CD8-positive, alpha-beta memory T cell (primary cell): Measurements from ENCODE around the gene KLK3. TPM values are rescaled to one million over a fixed set of nuclear protein-coding genes. Genes with fewer than 3 reads are reported as not detected.
"Not testable (repeated sequence)": the region's sequence is repeated elsewhere in the genome, so short reads cannot be mapped to it uniquely, and the experiment has no call there.

ENCODE experiments used
- CTCF ChIA-PET: fragments of 350-600 bp; sonication (Branson Sonifier 250); formaldehyde crosslinking; loops from one replicate; lab custom pipeline; 2021; ENCODE audit warnings: antibody characterized with exemption; lab: Charles Lee
- POLR2A ChIA-PET: fragments of 350-600 bp; sonication (Branson Sonifier 250); formaldehyde crosslinking; loops from one replicate; lab custom pipeline; 2021; ENCODE audit warnings: antibody characterized with exemption; lab: Charles Lee
- DNase-seq, 5 donors: peaks; one replicate each; pipeline versions ENCODE4 v3.0.0 to v3.0.0-alpha.2; 2020 to 2022; ENCODE audit warnings: mixed read lengths in 1 of 5
- H3K27ac ChIP-seq: one replicate; pipeline ENCODE4 v1.7.0; 2013; ENCODE audit warnings: low read depth, mild to moderate bottlenecking, low read length, moderate library complexity
- H3K27me3 ChIP-seq: 2 replicates; pipeline ENCODE4 v1.7.0; 2013; ENCODE audit warnings: low read length, mild to moderate bottlenecking; ENCODE audit not compliant: insufficient read depth, poor library complexity, severe bottlenecking
- H3K36me3 ChIP-seq: 2 replicates; pipeline ENCODE4 v1.7.0; 2013; ENCODE audit warnings: mild to moderate bottlenecking, low read length, moderate library complexity; ENCODE audit not compliant: insufficient read depth
- H3K4me1 ChIP-seq: 2 replicates; pipeline ENCODE4 v1.7.0; 2013; ENCODE audit warnings: mild to moderate bottlenecking, low read length, moderate library complexity; ENCODE audit not compliant: insufficient read depth
- H3K4me3 ChIP-seq: 2 replicates; pipeline ENCODE4 v1.7.0; 2013; ENCODE audit warnings: mild to moderate bottlenecking, low read length
- H3K9me3 ChIP-seq: 2 replicates; pipeline ENCODE4 v1.7.0; 2013; ENCODE audit warnings: mild to moderate bottlenecking, low read length
- H3K27ac Mint-ChIP-seq, 8 donors: one replicate each; pipeline ENCODE4 v1.8.0; 2020 to 2021; ENCODE audit warnings: mixed read lengths in 8 of 8, mild to moderate bottlenecking in 6 of 8, inconsistent platforms in 3 of 8, moderate library complexity in 3 of 8
- H3K27me3 Mint-ChIP-seq, 2 donors: one replicate each; pipeline ENCODE4 v1.8.0; 2020 to 2021; ENCODE audit warnings: mixed read lengths in 2 of 2, mild to moderate bottlenecking in 1 of 2, moderate library complexity in 1 of 2
- H3K36me3 Mint-ChIP-seq, 3 donors: one replicate each; pipeline ENCODE4 v1.8.0; 2020 to 2021; ENCODE audit warnings: mixed read lengths in 3 of 3, inconsistent platforms in 1 of 3, mild to moderate bottlenecking in 1 of 3
- H3K4me1 Mint-ChIP-seq, 3 donors: one replicate each; pipeline ENCODE4 v1.8.0; 2020 to 2021; ENCODE audit warnings: mixed read lengths in 3 of 3, inconsistent platforms in 1 of 3, mild to moderate bottlenecking in 1 of 3
- H3K4me3 Mint-ChIP-seq, 7 donors: one replicate each; pipeline ENCODE4 v1.8.0; 2020 to 2021; ENCODE audit warnings: mixed read lengths in 7 of 7, mild to moderate bottlenecking in 6 of 7, moderate library complexity in 4 of 7, inconsistent platforms in 2 of 7
- H3K9me3 Mint-ChIP-seq, 5 donors: one replicate each; pipeline ENCODE4 v1.8.0; 2020 to 2022; ENCODE audit warnings: mixed read lengths in 5 of 5, mild to moderate bottlenecking in 3 of 5, moderate library complexity in 2 of 5, inconsistent platforms in 1 of 5
- polyA plus RNA-seq: library from polyadenylated mRNA; unstranded; fragments of 300-500 nt; fragmentation: Illumina TruSeq; gene quantifications from one replicate; pipeline ENCODE4 v1.2.3, GENCODE V29; 2021
- total RNA-seq, 2 experiments: library from RNA; stranded (reverse); gene quantifications; one replicate each; pipeline ENCODE4 v1.2.3, GENCODE V29; 2021

Gene KLK3
- not detected for total RNA-seq
- polyA plus RNA-seq, result not detected

DNA sequence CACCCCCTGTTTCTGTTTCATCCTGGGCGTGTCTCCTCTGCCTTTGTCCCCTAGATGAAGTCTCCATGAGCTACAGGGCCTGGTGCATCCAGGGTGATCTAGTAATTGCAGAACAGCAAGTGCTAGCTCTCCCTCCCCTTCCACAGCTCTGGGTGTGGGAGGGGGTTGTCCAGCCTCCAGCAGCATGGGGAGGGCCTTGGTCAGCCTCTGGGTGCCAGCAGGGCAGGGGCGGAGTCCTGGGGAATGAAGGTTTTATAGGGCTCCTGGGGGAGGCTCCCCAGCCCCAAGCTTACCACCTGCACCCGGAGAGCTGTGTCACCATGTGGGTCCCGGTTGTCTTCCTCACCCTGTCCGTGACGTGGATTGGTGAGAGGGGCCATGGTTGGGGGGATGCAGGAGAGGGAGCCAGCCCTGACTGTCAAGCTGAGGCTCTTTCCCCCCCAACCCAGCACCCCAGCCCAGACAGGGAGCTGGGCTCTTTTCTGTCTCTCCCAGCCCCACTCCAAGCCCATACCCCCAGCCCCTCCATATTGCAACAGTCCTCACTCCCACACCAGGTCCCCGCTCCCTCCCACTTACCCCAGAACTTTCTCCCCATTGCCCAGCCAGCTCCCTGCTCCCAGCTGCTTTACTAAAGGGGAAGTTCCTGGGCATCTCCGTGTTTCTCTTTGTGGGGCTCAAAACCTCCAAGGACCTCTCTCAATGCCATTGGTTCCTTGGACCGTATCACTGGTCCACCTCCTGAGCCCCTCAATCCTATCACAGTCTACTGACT lies at the start of gene KLK3:
KLK3 (plus strand) TSS at position 280 of the 775 bp plus-strand sequence; CDS start at position 321, 41 bp downstream.
- no peak within 1 kb of the TSS for H3K27ac Mint-ChIP-seq
- no peak for DNase-seq
- no peaks in the 10 kb centered on the region for H3K36me3 ChIP-seq
- no peak within 1 kb of the TSS for H3K27ac ChIP-seq
- POLR2A ChIA-PET, result no interaction called here
- H3K9me3 ChIP-seq, result no peaks in the 10 kb centered on the region
- H3K4me1 ChIP-seq, result no peaks in the 10 kb centered on the region
- H3K4me3 ChIP-seq, result no peak within 1 kb of the TSS
- peaks cover 0 to 2% (median 0%) of the 10 kb centered on the region in 3 donors for H3K36me3 Mint-ChIP-seq
- peaks cover 0 to 1% (median 0%) of the 10 kb centered on the region in 5 donors for H3K9me3 Mint-ChIP-seq
- H3K27me3 ChIP-seq, result no peaks in the 10 kb centered on the region
- CTCF ChIA-PET, result no interaction called here
- H3K4me1 Mint-ChIP-seq, result no peaks in the 10 kb centered on the region
- H3K27me3 Mint-ChIP-seq, result peaks cover 26 to 73% of the 10 kb centered on the region in 2 donors
- no peak within 1 kb of the TSS for H3K4me3 Mint-ChIP-seq

DNA sequence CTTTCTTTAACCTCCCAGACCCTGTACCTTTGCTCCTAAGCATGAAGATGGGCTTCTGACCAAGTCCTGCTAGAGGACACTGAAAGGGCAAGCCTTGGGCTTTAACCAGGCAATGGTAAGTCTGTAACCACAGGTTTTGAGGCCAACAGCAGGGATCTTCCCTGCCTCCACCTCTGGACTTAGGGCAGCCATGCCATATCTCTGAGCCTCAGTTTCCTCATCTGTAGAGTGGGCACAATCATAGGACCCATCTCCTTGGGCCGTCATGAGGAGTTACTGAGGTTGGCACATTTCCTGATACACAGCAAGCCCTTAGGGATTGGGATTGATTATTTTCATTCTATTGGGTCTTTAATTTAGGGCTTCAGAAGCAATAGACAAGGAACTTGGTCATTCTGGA lies 45.9 kb upstream of the KLK3 start:
- CTCF ChIA-PET, result no interaction called here
- H3K4me1 ChIP-seq, result peaks cover 8% of the 10 kb centered on the region
- H3K4me3 ChIP-seq, result no peak overlapping the region
- H3K27me3 ChIP-seq, result no peaks in the 10 kb centered on the region
- POLR2A ChIA-PET, result no interaction called here
- no peak for DNase-seq
- peaks cover 9 to 18% of the 10 kb centered on the region in 2 donors for H3K27me3 Mint-ChIP-seq
- H3K9me3 Mint-ChIP-seq, result no peaks in the 10 kb centered on the region
- no peak overlapping the region for H3K4me3 Mint-ChIP-seq
- H3K36me3 ChIP-seq, result no peaks in the 10 kb centered on the region
- H3K4me1 Mint-ChIP-seq, result peaks cover 22 to 24% (median 23%) of the 10 kb centered on the region in 3 donors
- no peaks in the 10 kb centered on the region for H3K9me3 ChIP-seq
- no peak overlapping the region for H3K27ac Mint-ChIP-seq
- H3K27ac ChIP-seq, result no peak overlapping the region
- H3K36me3 Mint-ChIP-seq, result peaks cover 0 to 9% (median 0%) of the 10 kb centered on the region in 3 donors

GRCh38 chr19:50811622-50812238 lies 43.0 kb upstream of the KLK3 start:
- H3K27ac ChIP-seq, H3K27me3 ChIP-seq, H3K4me1 ChIP-seq, DNase-seq, H3K36me3 ChIP-seq, POLR2A ChIA-PET, H3K27ac Mint-ChIP-seq, H3K4me3 Mint-ChIP-seq, H3K9me3 Mint-ChIP-seq, CTCF ChIA-PET, H3K36me3 Mint-ChIP-seq, H3K9me3 ChIP-seq, H3K4me1 Mint-ChIP-seq, H3K4me3 ChIP-seq: not testable (repeated sequence)
- H3K27me3 Mint-ChIP-seq, result peaks cover 20 to 33% of the 10 kb centered on the region in 2 donors

DNA sequence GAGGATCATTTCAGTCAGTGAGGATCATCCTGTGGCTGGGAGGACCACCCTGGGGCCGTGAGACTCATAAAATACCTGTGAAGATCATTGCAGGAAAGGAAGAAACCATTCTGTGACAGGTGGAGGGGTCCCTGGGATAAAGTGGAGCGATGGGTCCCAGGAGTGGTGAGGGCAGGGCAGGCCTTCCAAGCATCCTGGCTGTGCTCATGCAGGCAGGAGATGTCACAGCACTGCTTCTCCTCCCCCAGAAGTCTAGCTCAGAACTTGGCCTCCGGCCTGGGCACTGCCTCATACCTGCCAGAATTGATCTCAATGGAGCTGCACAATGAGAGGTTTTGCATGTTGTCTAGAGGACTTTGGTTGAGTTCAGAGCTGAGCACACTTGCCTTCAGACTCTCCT lies 42.2 kb upstream of the KLK3 start:
- H3K27me3 Mint-ChIP-seq, result peaks cover 27 to 40% of the 10 kb centered on the region in 2 donors
- H3K9me3 Mint-ChIP-seq, result peaks cover 0 to 3% (median 0%) of the 10 kb centered on the region in 5 donors
- peak overlapping the region in 1 of 7 donors; percentile 41 for H3K4me3 Mint-ChIP-seq
- Histone ChIP-seq H3K9me3 (no peaks in the 10 kb centered on the region), H3K27ac (no peak overlapping the region), H3K36me3 (no peaks in the 10 kb centered on the region), H3K4me1 (no peaks in the 10 kb centered on the region), H3K27me3 (peaks cover 6% of the 10 kb centered on the region), H3K4me3 (no peak overlapping the region)
- ChIA-PET CTCF (no interaction called here), POLR2A (no interaction called here)
- no peak for DNase-seq
- H3K36me3 Mint-ChIP-seq, result peaks cover 0 to 4% (median 0%) of the 10 kb centered on the region in 3 donors
- peaks cover 2 to 4% (median 3%) of the 10 kb centered on the region in 3 donors for H3K4me1 Mint-ChIP-seq
- H3K27ac Mint-ChIP-seq, result peak overlapping the region in 1 of 8 donors; percentile 46

- Mint-ChIP-seq H3K4me1 (peaks cover 7 to 20% (median 11%) of the 10 kb centered on the region in 3 donors), H3K9me3 (peaks cover 0 to 3% (median 0%) of the 10 kb centered on the region in 5 donors), H3K27ac (no peak overlapping the region), H3K27me3 (peaks cover 47 to 61% of the 10 kb centered on the region in 2 donors), H3K36me3 (peaks cover 0 to 4% (median 0%) of the 10 kb centered on the region in 3 donors), H3K4me3 (no peak overlapping the region)
- Histone ChIP-seq H3K27me3 (peaks cover 29% of the 10 kb centered on the region), H3K27ac (no peak overlapping the region), H3K9me3 (no peaks in the 10 kb centered on the region), H3K4me3 (no peak overlapping the region), H3K4me1 (peaks cover under 1% of the 10 kb centered on the region), H3K36me3 (no peaks in the 10 kb centered on the region)
- POLR2A ChIA-PET, result no interaction called here
- CTCF ChIA-PET, result no interaction called here
- no peak for DNase-seq
These were observed 39.8 kb upstream of the KLK3 start for GRCh38 chr19:50814883-50815282.

GRCh38 chr19:50815439-50815838 lies 39.3 kb upstream of the KLK3 start:
- CTCF ChIA-PET, result no interaction called here
- Mint-ChIP-seq H3K4me1 (peaks cover 13 to 25% (median 14%) of the 10 kb centered on the region in 3 donors), H3K36me3 (peaks cover 0 to 4% (median 0%) of the 10 kb centered on the region in 3 donors), H3K27ac (no peak overlapping the region), H3K27me3 (peaks cover 51 to 67% of the 10 kb centered on the region in 2 donors), H3K4me3 (no peak overlapping the region), H3K9me3 (peaks cover 0 to 3% (median 1%) of the 10 kb centered on the region in 5 donors)
- H3K27ac ChIP-seq, result no peak overlapping the region
- peaks cover 5% of the 10 kb centered on the region for H3K4me1 ChIP-seq
- DNase-seq, result no peak
- H3K36me3 ChIP-seq, result no peaks in the 10 kb centered on the region
- H3K9me3 ChIP-seq, result no peaks in the 10 kb centered on the region
- peaks cover 32% of the 10 kb centered on the region for H3K27me3 ChIP-seq
- POLR2A ChIA-PET, result no interaction called here
- H3K4me3 ChIP-seq, result no peak overlapping the region

DNA sequence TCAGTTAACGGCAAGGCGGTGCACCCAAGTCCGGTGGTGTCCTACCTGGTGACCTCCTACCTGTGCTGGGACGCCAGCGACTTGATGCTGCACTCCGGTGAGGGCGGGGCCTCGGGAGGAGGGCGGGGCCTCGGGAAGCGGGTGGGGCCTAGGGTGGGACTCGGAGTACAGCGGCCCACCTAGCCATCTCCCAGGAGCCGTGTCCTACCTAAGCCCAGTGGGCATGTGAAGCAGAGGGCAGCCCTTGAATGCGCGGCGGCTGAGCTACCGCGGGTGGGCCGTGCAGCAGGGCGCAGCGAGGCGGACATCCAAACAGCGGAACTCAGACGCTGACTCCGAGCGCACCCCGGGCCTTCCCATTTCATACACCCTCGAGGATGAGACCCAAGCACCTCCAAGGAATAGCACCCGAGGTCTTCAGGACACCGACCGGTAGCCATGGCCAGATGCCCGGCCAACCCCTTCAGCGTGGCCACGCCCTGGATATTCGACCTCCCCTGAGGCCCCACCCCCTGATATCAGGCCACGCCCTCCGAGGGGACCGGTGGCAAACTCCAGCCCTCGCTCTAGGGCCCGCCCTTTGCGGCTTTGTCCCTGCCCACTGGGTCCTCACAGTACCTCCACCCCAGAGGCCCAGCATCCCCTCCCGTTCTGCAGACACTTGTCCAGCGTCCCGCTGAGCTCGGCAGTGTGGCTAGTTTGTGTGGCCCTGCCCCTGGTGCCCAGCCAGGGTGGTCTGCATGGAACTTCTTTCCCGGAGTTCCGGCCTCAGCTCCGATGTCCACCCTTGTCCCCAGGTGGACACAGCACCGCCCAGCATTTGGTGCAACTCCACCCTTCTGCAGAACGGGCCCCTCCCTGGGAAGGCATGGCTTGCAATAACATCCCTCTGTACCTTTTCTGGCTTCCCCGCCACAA lies 36.5 kb upstream of the KLK3 start:
- H3K9me3 Mint-ChIP-seq, result peaks cover 0 to 3% (median 2%) of the 10 kb centered on the region in 5 donors
- H3K9me3 ChIP-seq, result no peaks in the 10 kb centered on the region
- H3K36me3 ChIP-seq, result no peaks in the 10 kb centered on the region
- peaks cover 50 to 84% of the 10 kb centered on the region in 2 donors for H3K27me3 Mint-ChIP-seq
- peaks cover 0 to 9% (median 0%) of the 10 kb centered on the region in 3 donors for H3K36me3 Mint-ChIP-seq
- H3K4me3 ChIP-seq, result peak overlapping the region; percentile 12
- peaks cover 5% of the 10 kb centered on the region for H3K4me1 ChIP-seq
- peaks cover 16 to 32% (median 17%) of the 10 kb centered on the region in 3 donors for H3K4me1 Mint-ChIP-seq
- peak in 2 of 5 donors; percentile 20 to 41 for DNase-seq
- H3K4me3 Mint-ChIP-seq, result peak overlapping the region in 6 of 7 donors; percentile 52 to 76 (median 64)
- ChIA-PET CTCF (no interaction called here), POLR2A (no interaction called here)
- peak overlapping the region in 1 of 8 donors; percentile 17 for H3K27ac Mint-ChIP-seq
- H3K27me3 ChIP-seq, result peaks cover 36% of the 10 kb centered on the region
- H3K27ac ChIP-seq, result peak overlapping the region; percentile 16
